ENCODE data around the gene PTH2R. TPM values are rescaled to one million over a fixed set of nuclear protein-coding genes. Genes with fewer than 3 reads are reported as not detected.
"Not testable (repeated sequence)": the region's sequence is repeated elsewhere in the genome, so short reads cannot be mapped to it uniquely, and the experiment has no call there.

PTH2R gene
- total and polyA plus RNA-seq, 2 donors = 0.37 to 0.38 TPM

DNA sequence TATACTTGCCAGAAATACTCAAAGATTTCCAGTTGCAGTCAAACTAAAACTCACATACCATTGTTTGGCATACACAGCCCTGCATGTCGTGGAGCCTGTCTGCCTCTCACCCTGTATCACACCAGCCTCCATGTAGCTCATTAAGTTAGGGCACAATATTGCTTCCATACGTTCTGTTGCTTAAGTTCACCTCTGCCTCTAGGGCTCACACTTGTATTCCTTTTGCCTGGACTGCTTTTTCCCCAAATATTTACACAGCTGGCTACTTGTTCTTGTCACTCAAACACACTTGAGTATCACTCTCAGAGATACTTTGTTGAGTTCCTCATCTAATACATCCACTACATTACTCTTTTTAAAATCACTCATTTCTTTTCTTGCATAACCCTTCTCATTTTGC lies 83.1 kb downstream of the PTH2R start:
- H3K4me3 ChIP-seq (ENCODE audit: low read length in 2 of 2) = no peak overlapping the region
- H3K9me3 ChIP-seq (ENCODE audit: control insufficient read depth in 2 of 2, insufficient read depth in 1 of 2, low read length in 1 of 2) = no peaks in the 10 kb centered on the region
- no peaks in the 10 kb centered on the region for H3K27me3 ChIP-seq (ENCODE audit: control insufficient read depth in 2 of 2, insufficient read depth in 1 of 2, low read length in 1 of 2)
- no peak for DNase-seq (ENCODE audit: low read depth in 6 of 9, low spot score in 9 of 9)
- H3K4me1 ChIP-seq (ENCODE audit: control insufficient read depth in 2 of 2, insufficient read depth in 2 of 2, low read length in 2 of 2) = no peaks in the 10 kb centered on the region
- 79% methylated on average over 2 of the region's 2 CpGs for WGBS
- H3K27ac ChIP-seq (ENCODE audit: low read depth in 1 of 2, low read length in 1 of 2) = no peak overlapping the region
- no peaks in the 10 kb centered on the region for H3K36me3 ChIP-seq (ENCODE audit: control insufficient read depth in 2 of 2, insufficient read depth in 2 of 2, low read length in 1 of 2)

- H3K4me3 ChIP-seq (ENCODE audit: low read length in 2 of 2) = no peak overlapping the region
- no peaks in the 10 kb centered on the region for H3K9me3 ChIP-seq (ENCODE audit: control insufficient read depth in 2 of 2, insufficient read depth in 1 of 2, low read length in 1 of 2)
- no peaks in the 10 kb centered on the region for H3K4me1 ChIP-seq (ENCODE audit: control insufficient read depth in 2 of 2, insufficient read depth in 2 of 2, low read length in 2 of 2)
- 90% methylated on average over 2 of the region's 2 CpGs for WGBS
- H3K27ac ChIP-seq (ENCODE audit: low read depth in 1 of 2, low read length in 1 of 2) = no peak overlapping the region
- no peak for DNase-seq (ENCODE audit: low read depth in 6 of 9, low spot score in 9 of 9)
- no peaks in the 10 kb centered on the region for H3K36me3 ChIP-seq (ENCODE audit: control insufficient read depth in 2 of 2, insufficient read depth in 2 of 2, low read length in 1 of 2)
- H3K27me3 ChIP-seq (ENCODE audit: control insufficient read depth in 2 of 2, insufficient read depth in 1 of 2, low read length in 1 of 2) = no peaks in the 10 kb centered on the region
These were observed 83.9 kb downstream of the PTH2R start for GRCh38 chr2:208490492-208490891.

DNA sequence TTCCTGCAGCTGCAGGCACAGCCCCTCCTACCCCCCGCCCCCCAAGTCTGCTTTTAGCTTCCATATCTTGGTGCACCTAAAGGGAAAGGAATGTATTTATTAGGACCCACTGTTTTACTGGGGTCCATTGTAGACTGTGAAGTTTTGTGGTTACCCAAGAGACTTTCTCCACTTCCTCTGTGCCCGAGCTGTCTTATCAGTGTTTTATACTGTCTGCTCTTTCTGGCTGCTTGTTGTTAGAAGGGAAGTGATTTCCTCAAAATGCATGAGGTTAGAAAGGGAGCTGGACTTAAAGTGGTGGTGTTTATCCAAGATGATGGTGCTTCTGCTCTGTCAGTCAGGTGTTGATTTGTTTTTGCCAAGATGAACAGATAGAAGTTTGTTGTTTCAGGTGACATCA lies 85.0 kb downstream of the PTH2R start:
- H3K36me3 ChIP-seq (ENCODE audit: control insufficient read depth in 2 of 2, insufficient read depth in 2 of 2, low read length in 1 of 2) = no peaks in the 10 kb centered on the region
- DNase-seq (ENCODE audit: low read depth in 6 of 9, low spot score in 9 of 9) = no peak
- 30% methylated on average over 2 of the region's 2 CpGs for WGBS

GRCh38 chr2:208492069-208492468 lies 85.5 kb downstream of the PTH2R start:
- H3K4me1 ChIP-seq (ENCODE audit: control insufficient read depth in 2 of 2, insufficient read depth in 2 of 2, low read length in 2 of 2) = no peaks in the 10 kb centered on the region
- no peak for DNase-seq (ENCODE audit: low read depth in 6 of 9, low spot score in 9 of 9)
- no peaks in the 10 kb centered on the region for H3K27me3 ChIP-seq (ENCODE audit: control insufficient read depth in 2 of 2, insufficient read depth in 1 of 2, low read length in 1 of 2)
- H3K9me3 ChIP-seq (ENCODE audit: control insufficient read depth in 2 of 2, insufficient read depth in 1 of 2, low read length in 1 of 2) = no peaks in the 10 kb centered on the region
- H3K36me3 ChIP-seq (ENCODE audit: control insufficient read depth in 2 of 2, insufficient read depth in 2 of 2, low read length in 1 of 2) = no peaks in the 10 kb centered on the region
- no peak overlapping the region for H3K4me3 ChIP-seq (ENCODE audit: low read length in 2 of 2)
- 90% methylated on average over 3 of the region's 3 CpGs for WGBS
- H3K27ac ChIP-seq (ENCODE audit: low read depth in 1 of 2, low read length in 1 of 2) = no peak overlapping the region

More for the DNA sequence above, 85.0 kb downstream of the PTH2R start:
- H3K4me3 ChIP-seq (ENCODE audit: low read length in 2 of 2) = no peak overlapping the region
- no peaks in the 10 kb centered on the region for H3K4me1 ChIP-seq (ENCODE audit: control insufficient read depth in 2 of 2, insufficient read depth in 2 of 2, low read length in 2 of 2)
- H3K27ac ChIP-seq (ENCODE audit: low read depth in 1 of 2, low read length in 1 of 2) = no peak overlapping the region
- no peaks in the 10 kb centered on the region for H3K27me3 ChIP-seq (ENCODE audit: control insufficient read depth in 2 of 2, insufficient read depth in 1 of 2, low read length in 1 of 2)
- H3K9me3 ChIP-seq (ENCODE audit: control insufficient read depth in 2 of 2, insufficient read depth in 1 of 2, low read length in 1 of 2) = no peaks in the 10 kb centered on the region

DNA sequence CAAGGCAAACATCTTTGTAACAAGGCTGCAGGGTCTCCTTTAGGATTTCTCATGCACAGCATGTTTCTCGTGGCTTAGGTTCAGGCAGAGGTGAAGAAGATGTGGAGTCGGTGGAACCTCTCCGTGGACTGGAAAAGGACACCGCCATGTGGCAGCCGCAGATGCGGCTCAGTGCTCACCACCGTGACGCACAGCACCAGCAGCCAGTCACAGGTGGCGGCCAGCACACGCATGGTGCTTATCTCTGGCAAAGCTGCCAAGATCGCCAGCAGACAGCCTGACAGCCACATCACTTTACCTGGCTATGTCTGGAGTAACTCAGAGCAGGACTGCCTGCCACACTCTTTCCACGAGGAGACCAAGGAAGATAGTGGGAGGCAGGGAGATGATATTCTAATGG lies 86.6 kb downstream of the PTH2R start:
- no peak overlapping the region for H3K27ac ChIP-seq (ENCODE audit: low read depth in 1 of 2, low read length in 1 of 2)
- no peaks in the 10 kb centered on the region for H3K36me3 ChIP-seq (ENCODE audit: control insufficient read depth in 2 of 2, insufficient read depth in 2 of 2, low read length in 1 of 2)
- DNase-seq (ENCODE audit: low read depth in 6 of 9, low spot score in 9 of 9) = no peak
- no peak overlapping the region for H3K4me3 ChIP-seq (ENCODE audit: low read length in 2 of 2)
- no peaks in the 10 kb centered on the region for H3K4me1 ChIP-seq (ENCODE audit: control insufficient read depth in 2 of 2, insufficient read depth in 2 of 2, low read length in 2 of 2)
- H3K27me3 ChIP-seq (ENCODE audit: control insufficient read depth in 2 of 2, insufficient read depth in 1 of 2, low read length in 1 of 2) = no peaks in the 10 kb centered on the region
- WGBS = 94% methylated on average over 12 of the region's 12 CpGs
- H3K9me3 ChIP-seq (ENCODE audit: control insufficient read depth in 2 of 2, insufficient read depth in 1 of 2, low read length in 1 of 2) = no peaks in the 10 kb centered on the region

DNA sequence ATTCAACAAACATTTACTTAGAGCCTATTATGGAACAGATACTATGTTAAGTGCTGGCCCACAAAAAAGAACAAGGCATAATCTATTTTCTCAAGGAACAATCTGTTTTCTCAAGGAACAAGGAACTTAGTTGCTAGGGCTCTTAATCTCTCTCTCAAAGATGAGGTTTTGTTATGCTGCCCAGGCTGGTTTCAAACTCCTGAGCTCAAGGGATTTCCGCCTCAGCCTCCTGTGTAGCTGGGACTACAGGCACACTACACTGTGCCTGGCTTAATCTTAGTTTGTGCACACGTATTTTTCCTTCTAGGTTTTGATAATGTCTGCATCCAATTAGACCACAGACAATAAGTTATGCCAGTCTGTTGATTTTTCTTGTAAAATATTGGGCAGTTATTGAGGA lies 89.5 kb downstream of the PTH2R start:
- no peaks in the 10 kb centered on the region for H3K9me3 ChIP-seq (ENCODE audit: control insufficient read depth in 2 of 2, insufficient read depth in 1 of 2, low read length in 1 of 2)
- H3K36me3 ChIP-seq (ENCODE audit: control insufficient read depth in 2 of 2, insufficient read depth in 2 of 2, low read length in 1 of 2) = no peaks in the 10 kb centered on the region
- no peaks in the 10 kb centered on the region for H3K27me3 ChIP-seq (ENCODE audit: control insufficient read depth in 2 of 2, insufficient read depth in 1 of 2, low read length in 1 of 2)
- no peak overlapping the region for H3K4me3 ChIP-seq (ENCODE audit: low read length in 2 of 2)
- DNase-seq (ENCODE audit: low read depth in 6 of 9, low spot score in 9 of 9) = no peak
- H3K4me1 ChIP-seq (ENCODE audit: control insufficient read depth in 2 of 2, insufficient read depth in 2 of 2, low read length in 2 of 2) = no peaks in the 10 kb centered on the region
- 85% methylated on average over 2 of the region's 2 CpGs for WGBS
- H3K27ac ChIP-seq (ENCODE audit: low read depth in 1 of 2, low read length in 1 of 2) = no peak overlapping the region

GRCh38 chr2:208501206-208501605 lies 94.6 kb downstream of the PTH2R start:
- no peak for DNase-seq (ENCODE audit: low read depth in 6 of 9, low spot score in 9 of 9)
- Histone ChIP-seq H3K36me3 (ENCODE audit: control insufficient read depth in 2 of 2, insufficient read depth in 2 of 2, low read length in 1 of 2) (no peaks in the 10 kb centered on the region), H3K27me3 (ENCODE audit: control insufficient read depth in 2 of 2, insufficient read depth in 1 of 2, low read length in 1 of 2) (no peaks in the 10 kb centered on the region), H3K4me3 (ENCODE audit: low read length in 2 of 2) (no peak overlapping the region), H3K9me3 (ENCODE audit: control insufficient read depth in 2 of 2, insufficient read depth in 1 of 2, low read length in 1 of 2) (no peaks in the 10 kb centered on the region), H3K27ac (ENCODE audit: low read depth in 1 of 2, low read length in 1 of 2) (no peak overlapping the region), H3K4me1 (ENCODE audit: control insufficient read depth in 2 of 2, insufficient read depth in 2 of 2, low read length in 2 of 2) (no peaks in the 10 kb centered on the region)
- WGBS = 86% methylated on average over 7 of the region's 7 CpGs

- DNase-seq (ENCODE audit: low read depth in 6 of 9, low spot score in 9 of 9) = no peak
- Histone ChIP-seq H3K4me1 (ENCODE audit: control insufficient read depth in 2 of 2, insufficient read depth in 2 of 2, low read length in 2 of 2) (no peaks in the 10 kb centered on the region), H3K36me3 (ENCODE audit: control insufficient read depth in 2 of 2, insufficient read depth in 2 of 2, low read length in 1 of 2) (no peaks in the 10 kb centered on the region), H3K27ac (ENCODE audit: low read depth in 1 of 2, low read length in 1 of 2) (no peak overlapping the region), H3K27me3 (ENCODE audit: control insufficient read depth in 2 of 2, insufficient read depth in 1 of 2, low read length in 1 of 2) (no peaks in the 10 kb centered on the region), H3K4me3 (ENCODE audit: low read length in 2 of 2) (no peak overlapping the region), H3K9me3 (ENCODE audit: control insufficient read depth in 2 of 2, insufficient read depth in 1 of 2, low read length in 1 of 2) (no peaks in the 10 kb centered on the region)
These were observed 95.7 kb downstream of the PTH2R start for GRCh38 chr2:208502288-208502687.

- DNase-seq (ENCODE audit: low read depth in 6 of 9, low spot score in 9 of 9); H3K4me3 ChIP-seq (ENCODE audit: low read length in 2 of 2); H3K27me3 ChIP-seq (ENCODE audit: control insufficient read depth in 2 of 2, insufficient read depth in 1 of 2, low read length in 1 of 2); H3K27ac ChIP-seq (ENCODE audit: low read depth in 1 of 2, low read length in 1 of 2); H3K36me3 ChIP-seq (ENCODE audit: control insufficient read depth in 2 of 2, insufficient read depth in 2 of 2, low read length in 1 of 2); H3K4me1 ChIP-seq (ENCODE audit: control insufficient read depth in 2 of 2, insufficient read depth in 2 of 2, low read length in 2 of 2); H3K9me3 ChIP-seq (ENCODE audit: control insufficient read depth in 2 of 2, insufficient read depth in 1 of 2, low read length in 1 of 2): not testable (repeated sequence)
- 96% methylated on average over 3 of the region's 3 CpGs for WGBS
These were observed 98.8 kb downstream of the PTH2R start for GRCh38 chr2:208505365-208505764.

GRCh38 chr2:208509586-208509985 lies 103.0 kb downstream of the PTH2R start:
- Histone ChIP-seq H3K27me3 (ENCODE audit: control insufficient read depth in 2 of 2, insufficient read depth in 1 of 2, low read length in 1 of 2) (no peaks in the 10 kb centered on the region), H3K4me1 (ENCODE audit: control insufficient read depth in 2 of 2, insufficient read depth in 2 of 2, low read length in 2 of 2) (no peaks in the 10 kb centered on the region), H3K27ac (ENCODE audit: low read depth in 1 of 2, low read length in 1 of 2) (no peak overlapping the region), H3K36me3 (ENCODE audit: control insufficient read depth in 2 of 2, insufficient read depth in 2 of 2, low read length in 1 of 2) (no peaks in the 10 kb centered on the region), H3K4me3 (ENCODE audit: low read length in 2 of 2) (no peak overlapping the region), H3K9me3 (ENCODE audit: control insufficient read depth in 2 of 2, insufficient read depth in 1 of 2, low read length in 1 of 2) (no peaks in the 10 kb centered on the region)
- DNase-seq (ENCODE audit: low read depth in 6 of 9, low spot score in 9 of 9) = no peak
